ENCODE measurements around the gene PPM1K.

PPM1K gene

GRCh38 chr4:88242144-88242543 lies 42.2 kb downstream of the PPM1K start:
- in situ Hi-C loops (cut with HindIII; ENCODE audit: low sequenced_read_pairs), result no loop called here
- H3K4me3 ChIP-seq (ENCODE audit: low read depth, low read length), result no peak overlapping the region
- DNase-seq (ENCODE audit: low read depth), result no peak
- TF ChIP-seq CTCF (IDR thresholded peaks at IDR 0.05; ENCODE audit: low read depth, low read length, missing control alignments), result no peak

- H3K4me3 ChIP-seq (ENCODE audit: low read depth, low read length), result no peak overlapping the region
- DNase-seq (ENCODE audit: low read depth), result no peak
- TF ChIP-seq CTCF (IDR thresholded peaks at IDR 0.05; ENCODE audit: low read depth, low read length, missing control alignments), result no peak
- in situ Hi-C loops (cut with HindIII; ENCODE audit: low sequenced_read_pairs), result no loop called here
Measured at GRCh38 chr4:88240297-88240714, 44.1 kb downstream of the PPM1K start.

GRCh38 chr4:88230969-88231771 lies 53.2 kb downstream of the PPM1K start:
- H3K4me3 ChIP-seq (ENCODE audit: low read depth, low read length), result no peak overlapping the region
- DNase-seq (ENCODE audit: low read depth), result no peak
- in situ Hi-C loops (cut with HindIII; ENCODE audit: low sequenced_read_pairs), result no loop called here
- no peak for TF ChIP-seq CTCF (IDR thresholded peaks at IDR 0.05; ENCODE audit: low read depth, low read length, missing control alignments)

GRCh38 chr4:88230461-88230891 lies 53.9 kb downstream of the PPM1K start:
- H3K4me3 ChIP-seq (ENCODE audit: low read depth, low read length), result no peak overlapping the region
- DNase-seq (ENCODE audit: low read depth), result no peak
- TF ChIP-seq CTCF (IDR thresholded peaks at IDR 0.05; ENCODE audit: low read depth, low read length, missing control alignments), result no peak
- in situ Hi-C loops (cut with HindIII; ENCODE audit: low sequenced_read_pairs), result no loop called here

- in situ Hi-C loops (cut with HindIII; ENCODE audit: low sequenced_read_pairs), result no loop called here
- TF ChIP-seq CTCF (IDR thresholded peaks at IDR 0.05; ENCODE audit: low read depth, low read length, missing control alignments), result no peak
- no peak for DNase-seq (ENCODE audit: low read depth)
- H3K4me3 ChIP-seq (ENCODE audit: low read depth, low read length), result no peak overlapping the region
Measured at GRCh38 chr4:88227734-88228133, 56.6 kb downstream of the PPM1K start.

GRCh38 chr4:88226143-88226542 lies 58.2 kb downstream of the PPM1K start:
- no peak for DNase-seq (ENCODE audit: low read depth)
- in situ Hi-C loops (cut with HindIII; ENCODE audit: low sequenced_read_pairs), result no loop called here
- no peak overlapping the region for H3K4me3 ChIP-seq (ENCODE audit: low read depth, low read length)
- TF ChIP-seq CTCF (IDR thresholded peaks at IDR 0.05; ENCODE audit: low read depth, low read length, missing control alignments), result no peak

Measured in astrocyte of the cerebellum (primary cell).